ENCODE results near the gene ARAP1. TPM values are rescaled to one million over a fixed set of nuclear protein-coding genes. Genes with fewer than 3 reads are reported as not detected.
A peak's percentile ranks its signal among the peaks of the same experiment; 100 is the strongest.

The ARAP1 gene
- total RNA-seq, 2 experiments from 2014 or later = 77.7 to 91.5 TPM

DNA sequence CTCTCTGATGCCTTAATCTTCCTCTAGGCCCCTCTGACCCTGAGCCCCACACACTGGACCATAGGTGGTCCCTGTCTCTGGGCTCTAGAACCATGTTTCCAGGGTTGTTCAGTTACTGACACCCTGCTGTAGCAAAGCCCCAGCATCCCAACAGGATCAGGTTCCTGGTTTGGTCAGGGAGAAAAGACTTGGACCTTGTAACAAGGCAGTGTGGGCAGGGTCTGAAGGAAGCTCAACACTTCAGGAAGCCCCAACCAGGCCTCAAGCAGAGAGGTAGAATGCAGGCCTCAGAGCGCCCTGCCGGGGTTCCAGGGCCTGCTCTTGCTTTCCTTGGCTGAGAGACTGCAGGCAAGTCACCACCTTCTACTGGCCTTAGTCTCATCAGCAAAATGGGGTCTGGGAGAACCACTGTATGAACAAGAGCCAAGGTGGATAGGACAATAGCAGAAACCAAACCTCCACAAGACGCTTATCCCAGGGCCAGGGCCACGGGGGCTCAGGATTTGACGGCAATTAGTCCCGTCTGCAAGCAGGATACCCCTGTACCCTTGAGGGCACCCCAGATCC is 4.8 kb downstream of the ARAP1 start:
- DNase-seq (no peak), ATAC-seq (no peak)
- CTCF ChIA-PET = interaction anchor here (3.0 kb wide), 1 partner anchor 22 kb away, joined by 14 read pairs; no protein-coding TSS in a partner anchor
- TF ChIP-seq, protein P1, sequence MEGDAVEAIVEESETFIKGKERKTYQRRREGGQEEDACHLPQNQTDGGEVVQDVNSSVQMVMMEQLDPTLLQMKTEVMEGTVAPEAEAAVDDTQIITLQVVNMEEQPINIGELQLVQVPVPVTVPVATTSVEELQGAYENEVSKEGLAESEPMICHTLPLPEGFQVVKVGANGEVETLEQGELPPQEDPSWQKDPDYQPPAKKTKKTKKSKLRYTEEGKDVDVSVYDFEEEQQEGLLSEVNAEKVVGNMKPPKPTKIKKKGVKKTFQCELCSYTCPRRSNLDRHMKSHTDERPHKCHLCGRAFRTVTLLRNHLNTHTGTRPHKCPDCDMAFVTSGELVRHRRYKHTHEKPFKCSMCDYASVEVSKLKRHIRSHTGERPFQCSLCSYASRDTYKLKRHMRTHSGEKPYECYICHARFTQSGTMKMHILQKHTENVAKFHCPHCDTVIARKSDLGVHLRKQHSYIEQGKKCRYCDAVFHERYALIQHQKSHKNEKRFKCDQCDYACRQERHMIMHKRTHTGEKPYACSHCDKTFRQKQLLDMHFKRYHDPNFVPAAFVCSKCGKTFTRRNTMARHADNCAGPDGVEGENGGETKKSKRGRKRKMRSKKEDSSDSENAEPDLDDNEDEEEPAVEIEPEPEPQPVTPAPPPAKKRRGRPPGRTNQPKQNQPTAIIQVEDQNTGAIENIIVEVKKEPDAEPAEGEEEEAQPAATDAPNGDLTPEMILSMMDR (IDR thresholded peaks at IDR 0.05) = no peak
- intact Hi-C loops (cut with micrococcal nuclease) = no loop called here
- no peak overlapping the region for H3K27ac Mint-ChIP-seq
- H3K4me3 Mint-ChIP-seq = no peak overlapping the region
- POLR2A ChIA-PET = interaction anchor here (0.9 to 1.6 kb wide), 3 partner anchors 10 to 635 kb away, joined by 3 to 4 read pairs (median 4); partner anchors contain the start of gene ANAPC15
- H3K36me3 Mint-ChIP-seq (ENCODE audit: low read depth) = no peaks in the 10 kb centered on the region
- no peaks in the 10 kb centered on the region for H3K27me3 Mint-ChIP-seq
- H3K4me1 Mint-ChIP-seq (ENCODE audit: low read depth) = peaks cover 41% of the 10 kb centered on the region
- H3K9me3 Mint-ChIP-seq = no peaks in the 10 kb centered on the region

DNA sequence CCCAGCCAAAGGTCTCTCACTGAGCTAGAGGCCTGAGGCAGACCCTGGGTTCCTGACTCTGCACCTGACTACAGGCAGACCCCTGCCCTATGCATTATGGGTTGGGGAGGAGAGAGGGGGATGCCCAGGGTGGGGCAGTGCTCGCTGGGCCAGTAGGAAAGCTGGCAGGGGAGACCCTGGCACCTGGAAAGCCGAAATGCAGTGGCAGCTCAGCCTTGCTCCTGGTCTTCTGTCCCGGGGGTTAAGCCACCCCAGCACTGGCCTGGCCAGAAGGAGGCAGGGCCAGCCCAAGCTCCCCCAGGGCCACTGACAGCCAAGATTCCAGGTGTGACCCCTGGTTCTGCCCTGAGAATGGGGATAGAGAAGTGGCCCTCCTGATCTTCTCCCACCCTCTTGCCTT is 5.4 kb downstream of the ARAP1 start:
- no peak overlapping the region for H3K27ac Mint-ChIP-seq
- no peak for ATAC-seq
- TF ChIP-seq, protein P1 (IDR thresholded peaks at IDR 0.05) = no peak
- H3K4me1 Mint-ChIP-seq (ENCODE audit: low read depth) = peaks cover 46% of the 10 kb centered on the region
- no peak for DNase-seq
- no peaks in the 10 kb centered on the region for H3K9me3 Mint-ChIP-seq
- ChIA-PET POLR2A (interaction anchor here (0.7 to 1.6 kb wide), 6 partner anchors 9 to 634 kb away, joined by 3 to 4 read pairs (median 3); partner anchors contain the start of genes ANAPC15 and ATG16L2), CTCF (interaction anchor here (3.0 kb wide), 1 partner anchor 22 kb away, joined by 14 read pairs; no protein-coding TSS in a partner anchor)
- H3K36me3 Mint-ChIP-seq (ENCODE audit: low read depth) = no peaks in the 10 kb centered on the region
- H3K4me3 Mint-ChIP-seq = no peak overlapping the region
- no peaks in the 10 kb centered on the region for H3K27me3 Mint-ChIP-seq
- intact Hi-C loops (cut with micrococcal nuclease) = no loop called here

DNA sequence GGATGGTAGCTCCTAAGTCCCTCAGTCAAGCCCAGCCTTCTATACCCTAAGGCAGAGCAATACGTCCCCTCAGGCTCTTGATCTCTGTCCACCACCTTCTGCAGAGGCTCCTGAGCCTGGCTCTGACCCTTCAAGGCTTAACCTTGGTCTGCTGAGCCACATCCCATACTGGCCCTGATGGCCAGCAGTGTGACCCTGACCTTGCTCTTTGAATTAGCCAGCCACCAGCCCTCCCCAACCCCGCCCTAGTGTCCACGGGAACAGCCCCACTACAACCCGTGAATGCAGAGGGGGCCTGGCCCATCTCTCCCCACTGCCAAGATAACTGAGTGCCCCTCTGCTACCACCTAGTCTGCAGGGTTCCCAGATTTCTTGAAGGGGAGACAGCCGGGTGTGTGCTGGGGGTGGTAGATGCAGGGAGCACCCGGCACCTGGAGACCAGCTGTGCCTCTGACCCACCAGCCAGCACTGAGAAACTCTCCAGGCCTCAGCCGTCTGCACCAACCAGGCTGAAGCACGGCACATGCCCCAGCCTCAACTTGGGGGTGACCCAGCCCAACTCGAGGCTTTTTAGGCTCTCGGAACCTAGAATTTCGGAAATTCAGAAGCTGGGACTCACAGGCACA is 6.2 kb downstream of the ARAP1 start:
- ATAC-seq (no peak), DNase-seq (no peak)
- H3K4me1 Mint-ChIP-seq (ENCODE audit: low read depth) = peaks cover 51% of the 10 kb centered on the region
- no peak overlapping the region for H3K27ac Mint-ChIP-seq
- POLR2A ChIA-PET = interaction anchor here (0.7 to 1.3 kb wide), 4 partner anchors 21 to 69 kb away, joined by 3 to 4 read pairs (median 3); partner anchors contain the start of gene ATG16L2
- intact Hi-C loops (cut with micrococcal nuclease) = no loop called here
- CTCF ChIA-PET = interaction anchor here (3.0 kb wide), 1 partner anchor 21 kb away, joined by 14 read pairs; no protein-coding TSS in a partner anchor
- H3K36me3 Mint-ChIP-seq (ENCODE audit: low read depth) = no peaks in the 10 kb centered on the region
- H3K27me3 Mint-ChIP-seq = no peaks in the 10 kb centered on the region
- no peak overlapping the region for H3K4me3 Mint-ChIP-seq
- TF ChIP-seq, protein P1 (IDR thresholded peaks at IDR 0.05) = no peak
- H3K9me3 Mint-ChIP-seq = no peaks in the 10 kb centered on the region

DNA sequence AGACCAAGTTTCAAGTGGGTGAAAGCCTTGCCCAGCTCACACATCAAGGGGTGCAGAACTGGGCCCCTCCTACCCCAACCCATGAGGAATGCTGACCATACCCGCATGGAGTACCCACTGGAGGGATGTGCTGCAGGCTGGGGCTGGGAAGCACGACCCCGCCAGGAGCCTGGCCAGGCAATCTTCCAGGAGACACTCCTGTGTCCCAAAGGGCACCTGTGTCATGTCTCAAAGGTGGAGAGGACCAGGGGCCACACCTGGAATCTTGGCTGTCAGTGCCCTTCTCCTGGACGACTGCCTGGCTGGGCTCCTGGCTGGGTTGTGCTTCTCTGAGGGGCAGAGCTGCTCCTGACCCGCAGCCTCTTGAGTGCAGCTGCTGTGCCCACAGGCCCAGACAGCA is 6.7 kb downstream of the ARAP1 start:
- Mint-ChIP-seq H3K4me1 (ENCODE audit: low read depth) (peaks cover 51% of the 10 kb centered on the region), H3K27ac (no peak overlapping the region), H3K9me3 (no peaks in the 10 kb centered on the region), H3K27me3 (no peaks in the 10 kb centered on the region), H3K4me3 (no peak overlapping the region), H3K36me3 (ENCODE audit: low read depth) (no peaks in the 10 kb centered on the region)
- ChIA-PET CTCF (interaction anchor here (1.1 to 3.0 kb wide), 2 partner anchors 9 to 21 kb away, joined by 3 to 14 read pairs; no protein-coding TSS in a partner anchor), POLR2A (no interaction called here)
- no peak for ATAC-seq
- TF ChIP-seq, protein P1 (IDR thresholded peaks at IDR 0.05) = no peak
- no peak for DNase-seq
- intact Hi-C loops (cut with micrococcal nuclease) = no loop called here

DNA sequence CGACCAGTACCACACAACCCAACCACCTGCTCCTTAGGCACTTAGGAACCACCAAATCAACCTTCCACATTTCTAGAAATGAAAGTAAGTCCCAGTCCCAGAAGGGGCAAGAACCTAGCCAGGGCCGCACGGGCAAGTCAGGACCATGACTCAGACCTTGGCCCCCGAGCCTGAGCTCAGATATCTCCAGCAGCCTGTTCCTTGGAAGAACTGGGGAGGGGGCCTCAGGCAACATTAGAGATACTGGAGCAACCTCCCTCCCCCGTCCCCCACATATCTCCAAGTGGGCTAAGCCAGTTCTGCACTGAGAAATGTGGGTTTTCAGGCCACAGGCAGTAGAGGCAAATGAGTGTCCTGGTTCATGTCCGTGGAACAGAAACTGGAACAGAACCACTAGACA is 7.7 kb downstream of the ARAP1 start:
- intact Hi-C loops (cut with micrococcal nuclease) = no loop called here
- Mint-ChIP-seq H3K9me3 (no peaks in the 10 kb centered on the region), H3K27ac (peak overlapping the region; percentile 85), H3K27me3 (no peaks in the 10 kb centered on the region), H3K4me1 (ENCODE audit: low read depth) (peaks cover 56% of the 10 kb centered on the region), H3K4me3 (no peak overlapping the region), H3K36me3 (ENCODE audit: low read depth) (no peaks in the 10 kb centered on the region)
- ATAC-seq (no peak), DNase-seq (no peak)
- TF ChIP-seq, protein P1 (IDR thresholded peaks at IDR 0.05) = no peak
- CTCF ChIA-PET = interaction anchor here (1.1 to 1.3 kb wide), 2 partner anchors 8 to 19 kb away, joined by 3 to 4 read pairs; no protein-coding TSS in a partner anchor
- POLR2A ChIA-PET = no interaction called here

Data from activated CD8-positive, alpha-beta T cell treated with anti-CD3 and anti-CD28 coated beads for 36 hours (primary cell).